K562 (cell line): Measurements from ENCODE around the gene CABP7. TPM values are rescaled to one million over a fixed set of nuclear protein-coding genes. Genes with fewer than 3 reads are reported as not detected.
A peak's percentile ranks its signal among the peaks of the same experiment; 100 is the strongest.

Source experiments
- ATAC-seq: fragments of 200-7000 bp; cut with Tn5 transposase; 3 replicates; pipeline ENCODE4 v1.9.1; 2020; ENCODE audit warnings: moderate library complexity
- BruUV-seq: library from RNA; stranded (reverse); fragments of 400-500 nt; replicated peaks from 2 replicates; lab custom pipeline; 2021; lab: Mats Ljungman, UMichigan
- CTCF ChIA-PET: fragments of 300-600 bp; formaldehyde crosslinking; extraction: SDS; loops from one replicate; lab custom pipeline; 2021; ENCODE audit warnings: low intra/inter-chr PET ratio; lab: Yijun Ruan, JAX
- POLR2A ChIA-PET: fragments of 300-600, 350-650 bp; sonication (Branson Sonifier 250); formaldehyde crosslinking; extraction: SDS; loops from one replicate; lab custom pipeline; 2021; ENCODE audit warnings: antibody characterized with exemption, inconsistent platforms; lab: Yijun Ruan, JAX
- DNase-seq, 4 experiments: peaks; one replicate each; pipeline versions ENCODE4 v3.0.0 to v3.0.0-alpha.2; 2011 to 2018; ENCODE audit warnings: low spot score in 3 of 4, mixed read lengths in 3 of 4; ENCODE audit errors: extremely low read depth in 1 of 4
- FAIRE-seq: peaks from 2 replicates; lab custom pipeline; 2011; peaks lifted over from hg19 to GRCh38; lab: Jason Lieb, UNC
- H2AFZ ChIP-seq: 2 replicates; pipeline ENCODE4 v1.6.0; 2011; ENCODE audit warnings: low read depth, low read length, control low read depth, inconsistent platforms
- H3K27ac ChIP-seq: fragments of 200-600 bp; 3 replicates; pipeline ENCODE4 v1.8.0; 2011; ENCODE audit warnings: low read depth, mild to moderate bottlenecking, control low read depth, inconsistent platforms, low read length, moderate library complexity, mixed read lengths; ENCODE audit errors: extremely low read depth
- H3K27me3 ChIP-seq, 2 experiments: fragments of 300-600 bp in 1 of 2; 2 replicates in 1 of 2; 3 replicates in 1 of 2; pipeline versions ENCODE4 v1.6.0 to v1.8.0; 2011; ENCODE audit warnings: inconsistent platforms in 2 of 2, low read length in 2 of 2, mild to moderate bottlenecking in 1 of 2, mixed read lengths in 1 of 2, moderate library complexity in 1 of 2; ENCODE audit not compliant: control insufficient read depth in 2 of 2, insufficient read depth in 2 of 2
- H3K36me3 ChIP-seq: fragments of 300-600 bp; 3 replicates; pipeline ENCODE4 v1.8.0; 2011; ENCODE audit warnings: mild to moderate bottlenecking, low read length, inconsistent platforms; ENCODE audit not compliant: control insufficient read depth, insufficient read depth
- H3K4me1 ChIP-seq, 2 experiments: fragments of 200-600 bp in 1 of 2; replicated peaks in 1 of 2; 2 replicates in 1 of 2; 3 replicates in 1 of 2; pipeline versions ENCODE4 v1.5.1 to v1.8.0; 2011; ENCODE audit warnings: inconsistent platforms in 2 of 2, low read length in 2 of 2, mild to moderate bottlenecking in 1 of 2, mixed read lengths in 1 of 2, moderate library complexity in 1 of 2; ENCODE audit not compliant: control insufficient read depth in 2 of 2, insufficient read depth in 2 of 2
- H3K4me2 ChIP-seq: 2 replicates; pipeline ENCODE4 v1.6.1; 2011; ENCODE audit warnings: low read length, control low read depth, inconsistent platforms, mixed read lengths; ENCODE audit not compliant: insufficient read depth
- H3K4me3 ChIP-seq: fragments of 200-600 bp; sonication (generic), shearing (Covaris generic); 2 replicates; pipeline ENCODE4 v1.5.1; 2016; ENCODE audit warnings: control low read depth, inconsistent platforms
- H3K79me2 ChIP-seq: fragments of 200-600 bp; 3 replicates; pipeline ENCODE4 v1.8.0; 2011; ENCODE audit warnings: low read length, inconsistent platforms; ENCODE audit not compliant: control insufficient read depth, insufficient read depth
- H3K9ac ChIP-seq, 2 experiments: 2 replicates each; pipeline versions ENCODE4 v1.6.0 to v1.6.1; 2011; ENCODE audit warnings: low read depth in 2 of 2, low read length in 2 of 2, control low read depth in 1 of 2, inconsistent platforms in 1 of 2, mild to moderate bottlenecking in 1 of 2, mixed read lengths in 1 of 2; ENCODE audit not compliant: insufficient read depth in 1 of 2
- H3K9me1 ChIP-seq: one replicate; pipeline ENCODE4 v1.6.0; 2011; ENCODE audit warnings: inconsistent platforms, mild to moderate bottlenecking, low read length, moderate library complexity; ENCODE audit not compliant: control insufficient read depth, insufficient read depth
- H3K9me3 ChIP-seq: replicated peaks from 2 replicates; pipeline ENCODE4 v1.5.1; 2011; ENCODE audit warnings: low read depth, low read length, inconsistent platforms; ENCODE audit not compliant: control insufficient read depth, insufficient read depth
- H4K20me1 ChIP-seq: replicated peaks from 2 replicates; pipeline ENCODE4 v1.6.1; 2011; ENCODE audit warnings: low read length, inconsistent platforms, mixed read lengths; ENCODE audit not compliant: control insufficient read depth, insufficient read depth
- EGR1 ChIP-seq: fragments of 450-650 bp; conservative IDR thresholded peaks from 2 replicates; pipeline ENCODE4 v1.6.1; 2017; ENCODE audit warnings: mild to moderate bottlenecking
- PML ChIP-seq: IDR thresholded peaks from 2 replicates; pipeline ENCODE4 v1.6.1; 2012; ENCODE audit warnings: low read length, inconsistent platforms
- RBBP5 ChIP-seq: fragments of 200-600 bp; sonication (generic); IDR thresholded peaks from 2 replicates; pipeline ENCODE4 v1.6.1; 2012; ENCODE audit warnings: borderline replicate concordance, mild to moderate bottlenecking, low read length, control low read depth, inconsistent platforms; ENCODE audit not compliant: insufficient read depth, poor library complexity, severe bottlenecking
- ZNF121 ChIP-seq: sonication (generic); formaldehyde crosslinking; conservative IDR thresholded peaks from 2 replicates; pipeline ENCODE4 v1.8.0; 2022; ENCODE audit warnings: missing genetic modification reagents
- WGBS: fragments of 100-300 bp; shearing (Covaris generic); methylation state at CpG from one replicate; pipeline ENCODE4 v1.1.6; 2016; ENCODE audit warnings: low coverage, mixed read lengths; ENCODE audit not compliant: insufficient coverage; ENCODE audit errors: missing lambda C conversion rate; 5-methylcytosine and 5-hydroxymethylcytosine counted together
- in situ Hi-C: fragments of 300-500 bp; cut with MboI; formaldehyde crosslinking; loops from 4 replicates; pipeline ENCODE4 v1.15.0; 2018; ENCODE audit warnings: inconsistent platforms, mixed read lengths
- intact Hi-C: fragments of 100-400 bp; cut with micrococcal nuclease; formaldehyde crosslinking; loops from 2 replicates; pipeline ENCODE4 v1.14.2; 2022
- polyA plus RNA-seq, 8 experiments: library from polyadenylated mRNA; depleted of rRNA in 4 of 8; stranded (reverse) in 5 of 8; unstranded in 3 of 8; fragments of >200 nt; fragmentation: Nextera tagmentation in 2 of 8; fragmentation: Illumina TruSeq in 1 of 8; extraction: Ambion mirVana in 2 of 8; extraction: Trizol in 1 of 8; gene quantifications; 2 replicates each; pipeline versions ENCODE4 v1.2.1 to v1.2.3, GENCODE V29; 2011 to 2014; ENCODE audit warnings: inconsistent platforms in 1 of 8, missing spikeins in 1 of 8
- total RNA-seq, 7 experiments: library from RNA; depleted of rRNA in 6 of 7; stranded (reverse); fragments of >200 nt in 6 of 7; fragmentation: Illumina TruSeq in 2 of 7; extraction: Trizol in 2 of 7; gene quantifications; 2 replicates each; pipeline versions ENCODE4 v1.2.1 to v1.2.3, GENCODE V29; 2011 to 2021; ENCODE audit warnings: low replicate concordance in 1 of 7

CABP7 gene
- total and polyA plus RNA-seq, 9 of the 15 experiments (the other 6 are each of a cell fraction or from before 2014, with no cell fraction given): not detected

GRCh38 chr22:29765905-29766631, 46.3 kb downstream of the CABP7 start:
- peaks cover 28% of the 10 kb centered on the region for H3K36me3 ChIP-seq
- H3K4me1 ChIP-seq: peaks cover 0 to 6% of the 10 kb centered on the region in 2 experiments; a peak in 2 of 5 replicates
- H3K4me3 ChIP-seq: peak overlapping the region; percentile 99
- no peaks in the 10 kb centered on the region for H3K9me3 ChIP-seq
- no peaks in the 10 kb centered on the region for H3K9me1 ChIP-seq
- in situ Hi-C loops: no loop called here
- H3K4me2 ChIP-seq: peak overlapping the region; percentile 100
- TF ChIP-seq ZNF121 (CRISPR knock-in tag): peak; percentile 38
- no peak for TF ChIP-seq PML
- TF ChIP-seq EGR1: peak; percentile 42
- TF ChIP-seq RBBP5: peak; percentile 1
- intact Hi-C loops: no loop called here
- peaks cover 33% of the 10 kb centered on the region for H3K79me2 ChIP-seq
- TSS peak; percentile 69 for BruUV-seq
- WGBS: 32% methylated on average over 12 of the region's 15 CpGs
- peak; percentile 43 to 64 (median 52) for DNase-seq
- H4K20me1 ChIP-seq: no peaks in the 10 kb centered on the region; the same call in 1 of the 2 replicates
- ChIA-PET CTCF (no interaction called here), POLR2A (interaction anchor here (0.5 to 1.2 kb wide), 6 partner anchors 12 to 752 kb away, joined by 3 to 6 read pairs (median 4); no protein-coding TSS in a partner anchor)
- peak; percentile 74 for FAIRE-seq
- H3K27me3 ChIP-seq: no peaks in the 10 kb centered on the region
- H3K9ac ChIP-seq: peak overlapping the region; percentile 77 to 96
- peak; percentile 73 for ATAC-seq
- peak overlapping the region; percentile 99 for H2AFZ ChIP-seq
- peak overlapping the region; percentile 73 for H3K27ac ChIP-seq
